CD4-positive, alpha-beta T cell treated with Interleukin-10 for 1 hour (primary cell): Measurements from ENCODE around the gene FBXO8.
A peak's percentile ranks its signal among the peaks of the same experiment; 100 is the strongest.

Experiments used
- DNase-seq: peaks from one replicate; pipeline ENCODE4 v3.0.0-alpha.2; 2020

Gene FBXO8

DNA sequence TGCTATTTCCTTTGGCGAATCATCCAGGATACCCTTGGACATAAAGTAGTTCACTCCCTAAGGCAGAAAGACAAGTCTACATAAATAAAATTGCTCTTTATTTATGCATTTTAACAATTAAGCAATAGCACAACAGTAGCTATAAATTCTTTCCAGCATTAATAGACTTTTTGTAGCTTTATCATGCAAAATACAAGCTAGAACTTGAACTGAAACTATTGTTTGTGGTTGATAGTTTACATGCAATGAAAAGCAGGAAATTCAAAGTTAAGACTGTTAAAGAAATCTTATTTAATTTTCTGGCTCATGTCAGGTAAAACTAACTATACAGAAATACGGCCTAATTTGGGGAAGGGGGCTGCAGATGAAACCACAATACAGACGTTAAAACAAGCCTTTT, 42.3 kb downstream of the FBXO8 start:
- no peak for DNase-seq

DNA sequence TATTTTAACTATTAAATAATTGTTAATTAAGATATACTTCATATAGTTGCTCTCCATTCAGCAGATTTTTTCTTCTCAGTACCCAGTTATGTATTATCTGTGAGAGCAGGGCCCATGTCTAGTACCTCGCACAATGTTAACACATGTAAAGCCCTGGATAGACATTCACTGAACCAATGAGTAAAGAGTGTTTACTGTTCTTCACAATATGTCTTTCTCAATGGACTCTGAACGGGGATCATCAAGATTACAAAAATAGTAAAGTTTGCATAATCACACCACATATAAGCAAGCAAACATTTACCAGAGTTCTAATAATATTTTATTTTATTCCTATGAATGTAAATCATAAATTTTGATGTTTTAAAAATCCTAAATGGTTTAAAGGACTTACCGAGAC, 47.1 kb downstream of the FBXO8 start:
- no peak for DNase-seq

DNA sequence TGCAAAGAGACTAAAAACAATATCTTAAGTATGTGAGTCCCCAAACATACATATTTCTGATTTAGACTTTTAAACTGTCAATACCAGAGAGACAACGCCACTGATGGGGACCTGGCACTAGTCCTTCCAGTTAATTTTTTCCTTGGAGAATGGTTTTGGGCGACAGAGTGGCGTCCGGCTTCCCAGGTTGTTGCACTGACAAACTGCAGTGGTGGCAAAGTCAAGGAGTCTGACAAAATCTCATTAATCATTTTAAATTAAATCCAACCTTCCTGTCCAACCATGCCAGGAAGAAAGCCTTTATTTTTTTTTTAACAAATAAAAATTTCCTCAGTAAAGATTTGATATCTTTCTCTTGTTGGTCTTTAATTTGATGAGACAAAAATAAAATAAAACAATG, 52.8 kb downstream of the FBXO8 start:
- DNase-seq = no peak

DNA sequence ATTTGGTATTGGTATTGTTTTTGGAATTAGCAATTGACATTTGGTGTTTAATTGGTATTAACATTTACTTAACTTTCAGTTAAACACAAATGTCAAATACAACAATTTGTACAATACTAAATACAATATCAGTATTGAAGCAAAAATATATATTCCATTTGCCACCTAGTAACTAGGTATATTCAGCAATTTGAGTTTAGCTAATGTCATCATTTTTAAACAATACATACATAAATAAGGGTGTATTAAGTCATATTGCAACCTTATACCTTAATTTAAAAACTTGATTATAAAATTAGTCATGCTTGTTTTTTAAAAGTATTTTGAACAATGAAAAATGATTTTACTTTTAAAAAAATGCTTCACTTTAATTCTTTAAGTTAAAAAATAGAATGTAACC, 53.3 kb downstream of the FBXO8 start:
- no peak for DNase-seq

DNA sequence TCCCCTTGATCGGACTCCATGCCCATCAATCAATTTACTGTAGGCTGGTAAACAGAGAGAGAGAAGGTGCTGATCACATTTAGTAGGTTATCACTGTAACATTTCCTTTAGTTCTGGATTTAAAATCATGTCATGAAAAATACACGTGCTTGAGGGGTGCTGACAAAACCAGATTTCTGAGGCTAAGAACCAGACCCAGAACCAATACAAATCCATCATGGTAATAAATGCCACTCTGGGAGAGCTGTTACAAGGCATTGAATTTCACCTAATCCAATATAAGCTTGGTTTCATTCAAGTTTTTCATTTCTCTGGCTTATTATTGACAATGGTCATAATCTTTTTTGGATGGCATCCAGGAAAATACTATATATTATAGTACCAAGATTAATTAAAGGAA, 54.5 kb downstream of the FBXO8 start:
- no peak for DNase-seq

DNA sequence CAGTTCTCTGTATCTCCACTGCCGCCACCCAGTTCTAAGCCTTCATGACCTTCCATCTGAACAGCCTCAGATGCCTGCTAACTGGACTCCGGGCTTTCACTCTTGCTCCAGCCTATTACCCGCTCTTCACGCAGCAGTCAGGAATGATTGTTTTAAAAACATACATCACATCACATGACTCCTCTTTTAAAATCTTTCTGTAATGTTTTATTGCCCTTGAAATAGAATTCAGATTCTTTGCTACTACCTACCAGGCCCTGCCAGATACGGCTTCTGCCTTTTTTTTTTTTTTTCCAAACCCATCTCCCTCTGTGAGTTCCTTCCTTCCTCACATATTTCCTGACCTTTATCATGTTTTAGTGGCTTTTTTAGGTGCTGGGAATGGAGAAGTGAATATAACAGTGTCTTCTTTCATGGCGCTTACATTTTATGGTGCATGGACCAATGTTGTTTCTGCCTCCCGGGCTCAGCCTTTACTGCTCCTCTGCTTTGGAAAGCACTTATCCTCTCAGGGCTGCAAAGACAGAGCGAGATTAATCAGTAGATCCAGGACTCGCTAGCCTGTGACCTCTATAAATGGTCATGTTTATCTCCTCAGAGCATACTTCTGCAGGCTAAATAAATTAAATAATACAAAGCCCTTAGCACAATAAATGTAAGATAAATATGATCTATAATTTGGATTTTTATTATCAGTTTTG, 58.0 kb downstream of the FBXO8 start:
- no peak for DNase-seq

DNA sequence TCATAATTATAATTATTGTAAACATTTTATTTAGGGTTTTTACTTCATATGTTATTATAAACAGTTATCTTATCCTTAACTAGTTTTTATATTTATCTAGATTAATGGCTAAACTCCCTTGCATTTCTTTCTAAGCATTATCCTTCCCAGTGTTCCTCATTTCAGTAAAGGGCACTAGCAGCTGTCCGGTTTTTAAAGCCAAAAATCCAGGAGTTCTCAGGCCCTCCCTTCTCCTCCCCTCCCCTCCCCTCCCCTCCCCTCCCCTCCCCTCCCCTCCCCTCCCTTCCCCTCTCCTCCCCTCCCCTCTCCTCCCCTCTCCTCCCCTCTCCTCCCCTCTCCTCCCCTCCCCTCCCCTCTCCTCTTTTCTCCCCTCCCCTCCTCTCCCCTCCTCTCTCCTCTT, 58.9 kb downstream of the FBXO8 start:
- DNase-seq = no peak

DNA sequence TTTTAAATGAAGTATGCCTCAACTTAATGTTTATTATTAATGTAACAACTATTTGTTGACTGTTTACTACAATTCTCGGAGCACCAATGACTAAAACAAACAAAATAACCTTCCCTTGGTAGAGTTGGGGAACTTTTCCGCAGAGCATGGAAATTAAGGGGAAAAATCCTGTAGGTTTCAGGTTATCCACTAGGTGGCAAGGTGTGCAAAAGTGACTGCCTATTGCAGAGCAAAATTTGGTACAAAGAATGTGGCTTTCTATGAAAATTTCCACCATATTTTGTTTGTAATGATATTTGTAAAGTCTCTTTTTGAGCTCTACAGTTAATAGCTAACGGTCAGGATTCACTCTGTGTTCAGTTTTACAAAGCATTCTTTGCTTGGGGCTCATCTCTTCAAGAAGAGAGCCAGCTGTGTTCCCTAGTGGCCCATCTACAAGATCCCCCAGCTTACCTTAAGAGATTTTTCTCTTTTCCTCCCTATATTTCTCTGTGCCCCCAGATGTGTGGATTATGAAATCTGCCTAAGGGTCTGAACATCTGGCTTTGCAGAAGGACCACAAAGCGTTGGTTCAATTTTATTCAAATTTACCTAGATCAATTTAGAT, 61.1 kb downstream of the FBXO8 start:
- DNase-seq = peak; percentile 32

DNA sequence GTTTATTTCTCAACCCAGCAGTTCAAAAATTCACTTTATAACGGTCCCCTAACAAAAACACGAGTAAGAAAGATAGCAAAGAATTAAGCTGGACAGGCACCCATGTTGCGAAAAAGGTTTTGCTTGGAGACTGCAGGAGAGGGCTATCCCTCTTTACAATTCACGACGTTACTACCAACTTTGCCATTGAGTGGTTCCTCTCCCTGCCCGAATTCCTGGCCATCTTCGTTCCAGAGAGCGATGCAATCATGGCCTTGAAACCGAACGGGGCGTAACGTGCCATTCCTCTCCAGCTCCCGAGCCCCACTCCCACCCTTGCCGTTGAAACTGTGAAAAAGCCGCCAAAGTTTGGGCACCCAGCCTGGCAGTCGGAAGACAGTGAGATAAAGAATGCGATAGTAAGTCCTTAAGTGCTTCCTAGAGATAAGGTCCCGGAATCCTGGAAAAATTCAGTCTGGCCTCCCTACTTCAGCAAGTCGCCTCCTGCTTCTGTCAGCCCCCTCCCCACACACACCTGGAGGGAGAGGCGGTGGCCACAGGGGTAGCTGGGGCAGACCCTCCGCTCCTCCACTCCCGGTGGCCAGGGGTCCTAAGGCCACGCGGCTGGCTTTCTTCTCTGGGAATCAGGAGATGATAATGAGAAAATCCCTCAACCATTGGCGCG, 65.2 kb downstream of the FBXO8 start:
- no peak for DNase-seq

DNA sequence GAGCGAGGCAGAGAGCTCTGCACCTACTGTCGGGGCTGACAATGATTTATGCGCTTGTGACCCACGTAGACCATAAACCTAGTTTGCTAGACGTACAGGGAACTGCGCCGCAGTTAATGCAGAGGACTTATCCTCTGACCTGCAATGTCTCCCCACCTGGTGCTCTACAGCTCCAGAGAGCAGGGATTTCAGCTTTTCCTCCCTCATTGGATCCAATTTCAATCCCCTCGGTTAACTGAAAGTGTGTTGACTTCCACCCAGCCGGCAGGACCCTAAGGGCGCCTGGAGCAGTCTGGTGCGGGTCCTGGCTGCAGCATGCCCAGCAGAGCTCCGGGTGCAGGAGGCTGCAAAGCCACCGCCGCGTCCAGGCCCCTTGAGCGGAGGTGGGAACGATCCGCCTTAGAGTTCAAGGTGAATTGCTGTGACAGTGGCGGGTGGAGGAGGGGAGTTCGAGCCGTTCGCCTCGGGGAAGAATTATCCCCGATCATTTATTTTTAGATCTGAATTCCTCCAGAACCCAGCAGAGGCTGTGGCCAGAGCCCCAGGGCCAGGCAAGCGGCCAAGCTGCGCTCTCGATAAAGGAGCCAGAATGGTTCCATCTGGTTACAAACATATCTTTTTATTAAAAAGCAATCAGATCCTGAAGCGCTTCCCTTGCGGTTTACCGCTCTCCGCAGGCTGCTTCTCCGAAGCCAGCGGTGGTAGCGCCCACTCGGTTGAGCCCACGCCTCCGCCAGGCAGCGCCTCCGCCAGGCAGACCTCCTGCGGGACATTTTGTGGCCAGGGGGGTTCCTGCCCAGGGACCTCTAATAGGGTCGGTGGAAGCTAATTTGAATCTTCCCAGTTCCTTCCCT, 66.0 kb downstream of the FBXO8 start:
- DNase-seq = peak; percentile 17

DNA sequence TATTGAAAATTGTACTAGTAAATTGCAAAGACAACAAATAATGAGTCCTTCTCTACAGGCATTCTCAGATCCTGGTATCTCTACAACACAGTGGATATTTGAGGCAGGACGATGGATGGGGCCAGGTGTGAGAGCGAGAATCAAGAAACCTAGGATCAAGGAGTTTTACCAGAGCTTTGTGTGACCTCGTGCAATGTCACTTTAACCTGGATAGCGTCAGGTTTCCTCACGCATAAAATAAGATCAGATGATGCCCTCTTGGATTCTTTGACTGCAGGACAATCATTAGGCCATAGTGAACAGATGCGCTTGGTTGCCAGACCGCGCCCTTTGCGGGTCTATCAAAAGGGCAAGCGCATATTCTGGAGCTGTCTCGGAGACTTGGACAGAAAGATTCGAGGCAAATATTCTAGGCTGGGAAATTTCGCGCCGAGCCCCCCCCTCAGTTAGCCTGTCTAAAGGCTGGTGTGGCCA, 66.6 kb downstream of the FBXO8 start:
- no peak for DNase-seq

DNA sequence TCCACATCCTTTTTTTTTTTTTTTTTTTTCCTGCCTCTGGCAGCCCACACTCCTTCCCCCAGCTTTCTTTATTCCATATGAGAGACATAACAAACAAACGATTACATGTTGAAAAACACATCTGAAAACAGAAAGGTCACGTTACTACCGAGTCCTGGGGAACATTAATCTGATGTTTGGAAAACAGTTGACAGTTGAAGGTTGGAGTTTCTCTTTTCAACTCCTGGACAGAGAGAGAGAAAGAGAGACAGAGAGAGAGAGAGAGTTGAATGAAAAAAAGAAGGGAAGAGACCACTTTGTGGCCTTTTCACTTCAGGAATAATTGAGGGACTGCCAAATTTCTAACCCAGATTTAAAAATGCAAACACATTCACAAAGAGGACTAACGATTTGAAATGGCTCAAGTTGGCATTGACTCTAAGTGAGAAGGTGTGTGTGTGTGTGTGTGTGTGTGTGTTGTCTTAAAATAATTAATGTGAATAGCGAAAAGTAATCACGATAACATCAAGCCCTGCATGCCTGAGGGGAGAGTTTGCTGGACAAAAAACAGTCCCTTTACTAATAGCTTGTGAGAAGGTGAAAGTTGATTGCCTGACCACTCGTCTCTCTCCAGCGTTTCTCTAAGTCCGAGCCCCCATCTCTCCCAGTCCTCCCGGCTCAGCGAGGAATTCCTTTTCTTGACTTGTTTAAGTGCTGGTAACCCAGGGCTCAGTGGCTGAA, 67.3 kb downstream of the FBXO8 start:
- DNase-seq = no peak

DNA sequence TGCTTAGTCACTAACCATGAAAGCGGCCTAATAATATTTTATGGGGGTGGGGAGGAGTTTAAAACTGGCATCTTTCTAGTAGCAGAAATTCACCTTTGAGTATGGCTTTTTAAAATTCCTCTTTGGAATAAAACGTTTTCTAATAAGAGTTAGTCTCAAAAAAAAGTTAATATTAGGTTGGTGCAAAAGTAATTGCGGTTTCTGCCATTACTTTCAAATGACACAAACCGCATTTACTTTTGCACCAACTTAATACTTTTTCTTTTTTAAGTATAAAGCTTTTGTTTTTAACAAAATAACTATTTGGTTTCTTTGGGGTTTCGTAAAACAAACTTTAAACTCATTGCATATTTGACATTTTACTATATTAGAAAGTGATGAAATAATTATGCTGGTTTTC, 68.4 kb downstream of the FBXO8 start:
- no peak for DNase-seq

DNA sequence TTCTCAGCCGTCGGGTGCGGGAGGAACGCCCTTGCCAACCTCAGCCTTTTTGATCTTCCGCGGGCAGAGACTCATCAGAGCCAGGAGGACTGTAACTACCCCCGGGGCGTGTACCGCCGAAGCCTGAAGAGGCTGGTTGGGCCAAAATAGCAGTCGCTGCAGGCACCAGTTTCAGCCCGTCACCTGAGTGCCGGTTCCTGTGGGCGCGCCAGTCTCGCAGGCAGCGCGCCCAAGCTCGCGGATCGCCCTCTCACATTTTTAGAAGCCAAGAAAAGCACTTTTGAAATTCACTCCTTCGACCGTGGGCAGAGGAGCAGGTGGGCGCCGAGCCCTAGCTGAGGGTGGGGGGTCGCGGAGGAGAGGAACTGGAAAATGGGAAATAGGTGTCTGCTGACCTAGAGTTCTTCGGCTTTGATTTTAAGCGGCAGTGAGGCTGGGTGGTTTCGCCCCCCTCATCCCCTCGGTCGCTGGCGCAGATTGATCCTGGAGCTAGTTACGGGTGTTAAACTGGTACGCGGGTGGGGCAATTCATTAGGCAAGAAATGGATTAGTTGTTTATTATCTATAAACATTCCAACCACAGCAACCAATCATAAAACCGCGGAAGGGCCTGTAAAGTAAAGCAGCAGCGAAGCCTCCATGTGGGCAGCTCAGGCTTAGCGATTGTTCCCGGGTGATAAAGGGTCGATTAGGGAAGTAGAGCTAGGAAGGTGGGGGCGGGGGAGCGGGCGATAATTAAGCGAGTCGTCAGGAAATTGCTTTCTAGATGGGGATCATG, 69.2 kb downstream of the FBXO8 start:
- no peak for DNase-seq

DNA sequence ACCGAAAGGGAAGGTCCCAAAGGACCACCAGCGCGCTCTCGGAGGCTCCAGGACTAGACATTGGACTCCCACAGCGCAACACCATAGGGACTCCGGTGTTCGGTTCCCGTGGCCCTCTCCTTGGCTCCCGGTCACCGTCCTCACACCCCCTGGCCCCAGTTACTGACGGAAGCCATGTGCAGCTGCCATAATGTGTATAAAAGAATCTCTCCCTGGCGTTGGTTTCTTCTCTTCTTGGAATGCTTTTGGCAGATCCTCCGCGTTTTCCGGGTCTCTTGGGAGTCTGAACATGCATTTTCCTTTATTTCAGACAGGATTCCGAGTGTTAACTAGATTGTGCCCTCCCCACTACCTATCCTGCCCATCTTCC, 69.8 kb downstream of the FBXO8 start:
- no peak for DNase-seq

DNA sequence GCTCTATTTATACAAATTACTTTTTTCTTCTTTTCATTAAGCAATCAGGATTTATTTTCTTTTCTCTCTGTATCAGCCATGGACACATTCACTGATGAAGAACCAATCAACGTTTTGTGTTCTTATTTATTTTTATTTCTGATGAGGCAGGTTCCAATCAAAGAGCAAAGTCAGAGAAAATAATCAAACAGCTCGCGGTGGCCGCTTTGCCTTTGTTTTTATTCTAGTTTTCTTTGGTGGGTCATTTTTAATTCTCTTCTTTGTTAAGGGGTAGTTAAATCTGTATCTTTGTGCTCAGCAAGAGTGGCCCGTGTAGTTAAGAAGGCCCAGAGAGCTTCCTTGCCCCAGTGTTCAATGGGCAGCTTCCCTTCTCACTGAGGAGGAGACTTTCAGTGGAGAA, 71.4 kb downstream of the FBXO8 start:
- no peak for DNase-seq

DNA sequence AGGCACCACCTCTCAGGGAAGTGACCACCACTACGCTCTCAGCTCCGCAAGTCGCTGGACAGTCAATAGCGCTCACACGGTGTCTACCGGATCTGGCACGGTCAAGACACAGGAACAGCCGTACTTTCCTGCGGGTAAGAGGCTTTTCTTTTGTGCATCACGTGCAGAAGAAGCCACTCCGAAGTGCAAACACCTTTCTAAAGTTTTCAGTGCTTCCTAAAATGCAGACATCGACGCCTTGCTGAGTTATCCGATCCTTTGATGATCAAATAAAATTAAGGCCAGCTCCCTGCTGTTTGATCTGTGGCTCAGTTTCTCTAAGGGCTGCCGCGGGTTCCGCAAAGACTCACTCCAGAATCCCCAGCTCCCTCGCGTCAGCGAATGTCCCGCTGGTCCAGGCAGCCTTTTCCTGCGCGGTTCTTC, 71.8 kb downstream of the FBXO8 start:
- no peak for DNase-seq

DNA sequence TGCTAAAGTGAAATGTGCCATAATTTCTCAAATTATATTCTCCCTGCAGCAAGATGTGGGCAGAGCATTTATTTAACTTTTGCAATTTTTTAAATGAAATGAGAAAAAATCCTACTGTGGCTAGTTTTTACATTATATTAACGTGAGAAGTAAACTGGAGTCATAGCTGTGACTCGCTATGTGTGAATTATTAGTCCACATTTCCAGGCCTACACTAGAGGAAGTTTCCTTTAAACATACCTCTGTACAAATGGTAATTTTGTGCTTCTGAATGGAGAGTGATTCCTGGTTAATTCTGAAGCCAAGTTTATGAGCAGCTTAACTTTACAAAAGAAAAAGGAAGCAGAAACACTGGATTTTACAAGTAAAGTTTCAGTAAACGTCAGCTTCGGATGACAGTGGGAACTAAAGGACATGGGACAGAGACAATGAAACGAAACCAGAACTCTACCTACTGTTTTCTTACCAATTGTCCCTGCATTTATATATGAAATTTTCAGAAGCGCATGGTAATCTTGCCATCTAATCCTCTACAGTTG, 72.4 kb downstream of the FBXO8 start:
- no peak for DNase-seq

DNA sequence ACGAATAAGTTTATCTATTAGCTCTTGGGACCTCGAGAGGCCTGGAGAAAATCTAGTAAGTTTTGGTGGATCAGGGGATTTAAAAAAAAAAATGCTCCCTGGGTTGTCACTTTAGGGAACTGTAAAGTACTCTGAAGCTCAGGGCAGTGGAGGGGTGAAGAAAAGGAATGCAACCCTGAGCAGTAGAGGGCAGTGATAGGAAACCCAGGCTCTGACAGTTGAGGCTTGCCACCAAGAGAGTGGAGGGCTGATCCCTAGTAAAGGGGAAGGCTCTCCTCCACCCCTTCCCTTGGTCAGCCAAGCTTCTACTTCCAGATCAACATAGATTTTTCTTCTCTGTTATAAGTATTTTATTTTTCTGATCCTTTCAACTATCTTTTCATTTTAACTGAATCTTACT, 73.1 kb downstream of the FBXO8 start:
- DNase-seq = no peak

DNA sequence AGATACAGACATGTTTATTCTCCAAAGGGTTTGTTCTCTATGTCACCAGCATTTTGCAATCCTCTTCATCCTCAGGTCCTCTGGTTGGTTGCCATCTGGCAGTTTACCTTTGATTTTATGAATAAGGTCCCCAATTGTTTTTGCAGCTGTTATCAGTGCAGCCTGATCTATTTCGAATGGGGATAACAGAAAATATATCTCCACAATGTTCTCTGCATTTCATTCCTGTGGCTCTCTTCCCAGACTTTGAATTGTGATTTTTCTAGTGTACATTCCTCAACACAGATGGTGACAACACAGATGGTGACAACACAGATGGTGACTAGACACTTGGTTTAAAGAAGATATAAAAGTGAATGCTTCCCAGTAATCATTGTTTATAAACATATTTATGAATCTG, 74.1 kb downstream of the FBXO8 start:
- DNase-seq = no peak

DNA sequence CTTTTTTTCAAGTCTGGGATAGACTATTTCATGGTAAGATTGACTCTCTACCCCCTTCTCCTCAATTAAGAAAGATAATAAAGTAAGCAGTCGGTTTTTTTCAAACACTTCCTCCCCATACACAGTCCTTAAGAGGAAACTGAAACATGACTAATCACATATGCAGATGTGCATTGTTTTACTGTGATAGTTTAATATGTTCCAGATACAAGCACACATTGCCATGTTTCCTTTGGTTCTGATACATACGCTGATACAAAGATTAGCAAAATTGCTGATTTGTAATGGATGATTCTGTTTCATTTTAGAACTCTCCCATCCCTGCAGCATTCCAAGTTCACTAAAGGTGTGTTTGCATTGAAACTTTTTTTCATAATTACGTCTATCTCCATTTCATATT, 76.1 kb downstream of the FBXO8 start:
- DNase-seq = no peak
